GM10847 (cell line): ENCODE measurements around the gene FIS1.

Experiments used
- POLR2A ChIP-seq: IDR thresholded peaks from 2 replicates; pipeline ENCODE4 v1.6.1; 2011; ENCODE audit not compliant: insufficient read length; ENCODE audit errors: extremely low read depth

FIS1 gene

GRCh38 chr7:101212014-101212413 lies 32.9 kb downstream of the FIS1 start:
- TF ChIP-seq POLR2A, result no peak

- no peak for TF ChIP-seq POLR2A
Measured at GRCh38 chr7:101211501-101211900, 33.4 kb downstream of the FIS1 start.

GRCh38 chr7:101210143-101210542 lies 34.7 kb downstream of the FIS1 start:
- TF ChIP-seq POLR2A, result no peak

- TF ChIP-seq POLR2A, result no peak
Measured at GRCh38 chr7:101208794-101209193, 36.1 kb downstream of the FIS1 start.

- TF ChIP-seq POLR2A, result no peak
Measured at GRCh38 chr7:101207459-101207858, 37.4 kb downstream of the FIS1 start.

- TF ChIP-seq POLR2A, result no peak
Measured at GRCh38 chr7:101206665-101207042, 38.2 kb downstream of the FIS1 start.

GRCh38 chr7:101205901-101206664 lies 38.8 kb downstream of the FIS1 start:
- no peak for TF ChIP-seq POLR2A

- no peak for TF ChIP-seq POLR2A
Measured at GRCh38 chr7:101202603-101202918, 42.3 kb downstream of the FIS1 start.

GRCh38 chr7:101201695-101202602 lies 42.9 kb downstream of the FIS1 start:
- TF ChIP-seq POLR2A, result no peak

GRCh38 chr7:101200862-101201599 lies 43.9 kb downstream of the FIS1 start, which contains the start of gene MOGAT3:
Gene MOGAT3, minus strand, starts transcription at chr7:101201036. Its CDS starts 182 bp downstream, at chr7:101200854.
- no peak for TF ChIP-seq POLR2A

- TF ChIP-seq POLR2A, result no peak
Measured at GRCh38 chr7:101200504-101200861, 44.4 kb downstream of the FIS1 start.

- TF ChIP-seq POLR2A, result no peak
Measured at GRCh38 chr7:101198476-101198875, 46.4 kb downstream of the FIS1 start.

- TF ChIP-seq POLR2A, result no peak
Measured at GRCh38 chr7:101197991-101198390, 46.9 kb downstream of the FIS1 start.

GRCh38 chr7:101195884-101196283 lies 49.0 kb downstream of the FIS1 start:
- TF ChIP-seq POLR2A, result no peak
